Measurements from ENCODE around the gene ARHGEF17.

ARHGEF17 gene

GRCh38 chr11:73291781-73292524 lies 16.1 kb upstream of the ARHGEF17 start:
- DNase-seq (ENCODE audit: low read depth, low spot score), result no peak

GRCh38 chr11:73292525-73292894 lies 15.6 kb upstream of the ARHGEF17 start:
- no peak for DNase-seq (ENCODE audit: low read depth, low spot score)

- DNase-seq (ENCODE audit: low read depth, low spot score), result no peak
These were observed 14.6 kb upstream of the ARHGEF17 start for GRCh38 chr11:73293356-73293936.

- DNase-seq (ENCODE audit: low read depth, low spot score), result no peak
These were observed 13.5 kb upstream of the ARHGEF17 start for GRCh38 chr11:73294604-73295003.

GRCh38 chr11:73295241-73295995 lies 12.7 kb upstream of the ARHGEF17 start:
- DNase-seq (ENCODE audit: low read depth, low spot score), result peak; percentile 50

- no peak for DNase-seq (ENCODE audit: low read depth, low spot score)
These were observed 12.1 kb upstream of the ARHGEF17 start for GRCh38 chr11:73295996-73296318.

GRCh38 chr11:73296501-73297230 lies 11.4 kb upstream of the ARHGEF17 start:
- DNase-seq (ENCODE audit: low read depth, low spot score), result no peak

GRCh38 chr11:73297231-73297590 lies 10.9 kb upstream of the ARHGEF17 start:
- DNase-seq (ENCODE audit: low read depth, low spot score), result no peak

GRCh38 chr11:73297702-73298101 lies 10.4 kb upstream of the ARHGEF17 start:
- no peak for DNase-seq (ENCODE audit: low read depth, low spot score)

GRCh38 chr11:73298233-73298632 lies 9.8 kb upstream of the ARHGEF17 start:
- no peak for DNase-seq (ENCODE audit: low read depth, low spot score)

- no peak for DNase-seq (ENCODE audit: low read depth, low spot score)
These were observed 8.3 kb upstream of the ARHGEF17 start for GRCh38 chr11:73299751-73300150.

GRCh38 chr11:73306069-73306841 lies 1.8 kb upstream of the ARHGEF17 start:
- no peak for DNase-seq (ENCODE audit: low read depth, low spot score)

GRCh38 chr11:73306977-73307322 lies 1.1 kb upstream of the ARHGEF17 start:
- no peak for DNase-seq (ENCODE audit: low read depth, low spot score)

GRCh38 chr11:73307323-73308002 lies 613 bp upstream of the ARHGEF17 start:
- peak; percentile 81 for DNase-seq (ENCODE audit: low read depth, low spot score)

GRCh38 chr11:73308961-73309919 lies 1.2 kb downstream of the ARHGEF17 start:
- no peak for DNase-seq (ENCODE audit: low read depth, low spot score)

- no peak for DNase-seq (ENCODE audit: low read depth, low spot score)
These were observed 2.0 kb downstream of the ARHGEF17 start for GRCh38 chr11:73310076-73310475.

GRCh38 chr11:73310661-73311393 lies 2.8 kb downstream of the ARHGEF17 start:
- DNase-seq (ENCODE audit: low read depth, low spot score), result no peak

- DNase-seq (ENCODE audit: low read depth, low spot score), result no peak
These were observed 3.4 kb downstream of the ARHGEF17 start for GRCh38 chr11:73311394-73311869.

GRCh38 chr11:73312036-73312435 lies 4.0 kb downstream of the ARHGEF17 start:
- no peak for DNase-seq (ENCODE audit: low read depth, low spot score)

Measured in activated naive CD8-positive, alpha-beta T cell treated with anti-CD3 and anti-CD28 coated beads, Interleukin-2, amount 50 U/mL, for 16 hours (primary cell).